Stimulated activated naive CD8-positive, alpha-beta T cell treated with anti-CD3 and anti-CD28 coated beads, Interleukin-15, amount 100 ng/mL, for 72 hours (primary cell): ENCODE data around the gene BCR.
"Not testable (repeated sequence)": the region's sequence is repeated elsewhere in the genome, so short reads cannot be mapped to it uniquely, and the experiment has no call there.

Experiments used
- ATAC-seq: fragments of 150-1000 bp; cut with Tn5 transposase; 2 replicates; pipeline ENCODE4 v1.10.0; 2021; ENCODE audit warnings: mild to moderate bottlenecking, moderate library complexity
- DNase-seq, 2 donors: peaks; one replicate each; pipeline ENCODE4 v3.0.0; 2021 to 2022
- H3K27ac Mint-ChIP-seq, 2 donors: one replicate each; pipeline ENCODE4 v1.8.0; 2022; ENCODE audit warnings: mild to moderate bottlenecking in 2 of 2, mixed read lengths in 2 of 2, moderate library complexity in 2 of 2
- H3K27me3 Mint-ChIP-seq: one replicate; pipeline ENCODE4 v1.8.0; 2022; ENCODE audit warnings: mixed read lengths
- H3K4me1 Mint-ChIP-seq: one replicate; pipeline ENCODE4 v1.8.0; 2022; ENCODE audit warnings: mild to moderate bottlenecking, mixed read lengths
- H3K4me3 Mint-ChIP-seq, 2 donors: one replicate each; pipeline ENCODE4 v1.8.0; 2022; ENCODE audit warnings: mild to moderate bottlenecking in 2 of 2, mixed read lengths in 2 of 2, moderate library complexity in 1 of 2
- H3K9me3 Mint-ChIP-seq, 2 donors: one replicate each; pipeline ENCODE4 v1.8.0; 2022; ENCODE audit warnings: mixed read lengths in 2 of 2

The BCR gene

GRCh38 chr22:23180301-23180892, at the start of gene BCR:
Gene BCR (plus strand): TSS chr22:23180509. CDS start chr22:23180961, 452 bp downstream.
- peak within 1 kb of the TSS; percentile 42 to 48 for H3K27ac Mint-ChIP-seq
- H3K4me1 Mint-ChIP-seq = peaks cover 56% of the 10 kb centered on the region
- DNase-seq = peak; percentile 46 to 49
- no peaks in the 10 kb centered on the region for H3K27me3 Mint-ChIP-seq
- H3K9me3 Mint-ChIP-seq = peaks cover 0 to 12% of the 10 kb centered on the region in 2 donors
- ATAC-seq = peak; percentile 61
- peak within 1 kb of the TSS; percentile 92 to 95 for H3K4me3 Mint-ChIP-seq

DNA sequence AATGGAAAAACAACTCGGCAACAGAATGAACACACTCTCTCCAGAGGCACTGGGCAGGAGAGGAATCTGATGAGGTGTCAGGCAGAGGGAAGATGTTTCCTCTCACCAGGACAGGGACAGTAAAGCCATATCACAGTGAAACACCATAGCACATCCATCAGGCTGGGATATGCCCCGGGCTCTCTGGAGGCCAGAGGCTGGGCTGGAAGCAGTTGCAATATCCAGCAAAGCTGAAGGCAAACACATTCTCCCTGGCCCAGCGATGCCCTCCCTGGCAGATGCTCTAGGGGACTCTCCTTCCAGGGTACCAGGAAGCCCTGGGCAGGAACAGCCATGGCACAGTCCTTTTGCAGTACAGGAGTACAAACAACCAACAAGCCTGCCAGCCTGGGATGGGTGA, 49.6 kb upstream of the BCR start:
- Mint-ChIP-seq H3K4me1 (peaks cover 6% of the 10 kb centered on the region), H3K4me3 (no peak overlapping the region), H3K27ac (no peak overlapping the region), H3K27me3 (no peaks in the 10 kb centered on the region), H3K9me3 (no peaks in the 10 kb centered on the region)
- ATAC-seq = no peak
- no peak for DNase-seq

GRCh38 chr22:23131931-23132330, 48.4 kb upstream of the BCR start:
- Mint-ChIP-seq H3K27me3 (no peaks in the 10 kb centered on the region), H3K4me3 (no peak overlapping the region), H3K9me3 (no peaks in the 10 kb centered on the region), H3K4me1 (peaks cover 15% of the 10 kb centered on the region), H3K27ac (no peak overlapping the region)
- no peak for DNase-seq
- ATAC-seq = no peak

DNA sequence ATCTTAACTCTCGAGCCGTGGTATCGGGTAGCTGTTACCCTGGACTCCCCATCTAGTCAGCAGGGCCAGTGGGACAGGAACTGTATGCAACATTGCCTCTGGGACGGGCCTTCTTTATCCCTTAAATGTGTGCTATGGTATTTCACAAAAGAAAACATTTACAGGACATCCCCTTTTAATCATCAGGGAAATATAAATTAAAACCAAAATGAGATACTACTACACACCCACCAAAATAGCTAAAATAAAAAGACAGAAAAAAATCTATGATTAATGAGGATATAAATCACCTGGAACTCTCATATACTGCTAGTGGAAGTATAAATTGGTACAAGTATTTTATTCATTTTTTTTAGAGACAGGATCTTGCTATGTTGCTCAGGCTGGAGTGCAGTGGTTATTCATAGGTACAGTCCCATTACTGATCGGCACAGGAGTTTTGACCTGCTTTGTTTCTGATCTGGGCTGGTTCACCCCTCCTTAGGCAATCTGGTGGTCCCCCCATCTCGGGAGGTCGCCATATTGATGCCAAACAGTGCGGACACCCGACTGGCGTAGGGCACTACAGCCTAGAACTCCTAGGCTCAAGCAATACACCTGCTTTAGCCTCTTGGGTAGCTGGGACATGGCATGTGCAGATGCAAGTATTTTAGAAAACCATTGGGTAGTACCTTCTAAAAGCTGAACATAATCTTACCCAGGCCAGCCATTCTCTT, 47.8 kb upstream of the BCR start:
- H3K4me1 Mint-ChIP-seq = peaks cover 21% of the 10 kb centered on the region
- no peak for ATAC-seq

DNA sequence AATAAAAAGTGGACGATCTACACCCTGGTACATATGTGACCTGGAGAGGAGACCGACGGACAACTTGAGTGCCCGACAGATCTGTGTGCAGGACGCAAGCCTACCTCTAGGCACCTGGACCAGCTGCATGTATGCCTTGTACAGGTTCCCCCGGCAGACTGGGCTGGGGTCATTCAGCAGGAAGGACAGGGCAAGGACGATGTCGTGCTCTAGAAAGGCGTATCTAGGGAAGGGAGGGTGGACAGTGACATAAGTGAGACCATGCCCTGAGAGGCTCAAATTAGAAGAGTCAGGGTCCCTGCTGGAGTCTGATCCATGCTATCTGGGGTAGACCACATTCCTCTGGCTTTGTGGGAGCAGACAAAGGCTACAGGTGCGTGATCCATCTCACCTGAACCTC, 46.4 kb upstream of the BCR start:
- Mint-ChIP-seq H3K9me3 (no peaks in the 10 kb centered on the region), H3K27ac (no peak overlapping the region), H3K27me3 (no peaks in the 10 kb centered on the region), H3K4me3 (no peak overlapping the region), H3K4me1 (peaks cover 29% of the 10 kb centered on the region)
- no peak for DNase-seq
- no peak for ATAC-seq

More for the DNA sequence above, 47.8 kb upstream of the BCR start:
- Mint-ChIP-seq H3K27me3 (no peaks in the 10 kb centered on the region), H3K4me3 (no peak overlapping the region), H3K9me3 (no peaks in the 10 kb centered on the region), H3K27ac (peak overlapping the region in 1 of 2 donors; percentile 12)
- DNase-seq = no peak

GRCh38 chr22:23136991-23137390, 43.3 kb upstream of the BCR start:
- H3K27ac Mint-ChIP-seq = peak overlapping the region; percentile 74 to 88
- DNase-seq, ATAC-seq, H3K27me3 Mint-ChIP-seq, H3K9me3 Mint-ChIP-seq: not testable (repeated sequence)
- peaks cover 57% of the 10 kb centered on the region for H3K4me1 Mint-ChIP-seq
- H3K4me3 Mint-ChIP-seq = peak overlapping the region in 1 of 2 donors; percentile 6

GRCh38 chr22:23137468-23137867, 42.8 kb upstream of the BCR start:
- H3K27ac Mint-ChIP-seq = peak overlapping the region; percentile 74 to 88
- peaks cover 62% of the 10 kb centered on the region for H3K4me1 Mint-ChIP-seq
- no peaks in the 10 kb centered on the region for H3K9me3 Mint-ChIP-seq
- DNase-seq = no peak
- peak overlapping the region; percentile 36 to 42 for H3K4me3 Mint-ChIP-seq
- H3K27me3 Mint-ChIP-seq = no peaks in the 10 kb centered on the region
- ATAC-seq = no peak

DNA sequence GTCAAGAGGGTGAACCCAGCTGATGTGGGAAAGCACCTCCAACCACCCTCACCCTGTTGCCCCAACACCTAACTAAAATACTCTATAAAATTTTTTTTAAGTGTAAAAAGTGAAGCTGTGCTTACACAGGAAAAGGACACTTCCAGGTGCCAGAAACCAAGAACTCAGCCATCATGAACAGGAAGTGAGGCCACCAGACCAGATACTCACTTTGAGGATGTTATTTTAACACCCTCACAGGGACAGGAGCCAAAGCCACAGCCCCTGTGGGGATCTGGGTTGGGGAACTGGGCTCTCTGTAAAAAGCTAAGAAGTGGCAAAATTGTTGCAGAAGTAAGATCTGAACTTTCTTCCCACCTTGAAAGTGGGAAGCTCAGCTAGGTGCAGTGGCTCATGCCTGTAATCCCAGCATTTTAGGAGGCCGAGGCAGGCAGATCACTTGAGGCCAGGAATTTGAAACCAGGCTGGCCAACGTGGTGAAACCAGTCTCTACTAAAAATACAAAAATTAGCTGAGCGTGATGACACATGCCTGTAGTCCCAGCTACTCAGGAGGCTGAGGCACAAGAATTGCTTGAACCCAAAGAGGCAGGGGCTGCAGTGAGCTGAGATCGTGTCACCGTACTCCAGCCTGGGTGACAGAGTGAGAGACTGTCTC, 42.3 kb upstream of the BCR start:
- Mint-ChIP-seq H3K4me1 (peaks cover 67% of the 10 kb centered on the region), H3K27ac (peak overlapping the region; percentile 74 to 88), H3K4me3 (peak overlapping the region; percentile 36 to 42), H3K9me3 (no peaks in the 10 kb centered on the region), H3K27me3 (no peaks in the 10 kb centered on the region)
- ATAC-seq = peak; percentile 54
- peak; percentile 40 to 58 for DNase-seq

- Mint-ChIP-seq H3K9me3 (no peaks in the 10 kb centered on the region), H3K27ac (peak overlapping the region in 1 of 2 donors; percentile 75), H3K4me1 (peaks cover 67% of the 10 kb centered on the region), H3K4me3 (peak overlapping the region; percentile 36 to 42), H3K27me3 (no peaks in the 10 kb centered on the region)
- ATAC-seq = no peak
- DNase-seq = no peak
Observed at GRCh38 chr22:23138584-23139435, 41.5 kb upstream of the BCR start.

- Mint-ChIP-seq H3K27ac (no peak overlapping the region), H3K27me3 (no peaks in the 10 kb centered on the region), H3K9me3 (no peaks in the 10 kb centered on the region), H3K4me3 (no peak overlapping the region), H3K4me1 (peaks cover 80% of the 10 kb centered on the region)
- ATAC-seq (no peak), DNase-seq (no peak)
Observed at GRCh38 chr22:23140385-23140784, 39.9 kb upstream of the BCR start.

DNA sequence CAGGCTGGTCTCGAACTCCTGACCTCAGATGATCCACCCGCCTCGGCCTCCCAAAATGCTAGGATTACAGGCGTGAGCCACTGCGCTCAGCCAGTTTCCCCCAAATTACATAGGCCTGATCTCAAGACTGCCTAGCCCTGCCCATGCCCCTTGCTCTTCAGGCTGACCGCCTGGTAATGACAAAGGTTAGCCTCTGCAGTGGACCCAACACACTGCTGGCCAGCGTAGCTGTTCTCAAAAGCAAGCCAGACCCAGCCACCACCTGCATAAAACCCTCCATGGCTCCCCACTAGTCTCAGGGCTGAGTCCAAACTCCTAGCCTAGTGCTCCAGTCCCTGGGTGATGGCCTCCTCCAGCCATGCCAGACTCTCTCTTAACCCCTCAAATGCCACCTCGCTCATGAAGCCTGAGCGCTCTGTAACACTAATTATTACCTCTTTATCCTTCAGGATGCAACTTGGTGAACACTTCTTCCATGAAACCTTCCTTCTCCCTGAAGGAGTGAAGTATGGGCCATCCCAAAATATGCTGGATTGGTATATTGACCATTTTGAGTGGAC, 37.7 kb upstream of the BCR start:
- Mint-ChIP-seq H3K27ac (peak overlapping the region in 1 of 2 donors; percentile 89), H3K9me3 (no peaks in the 10 kb centered on the region), H3K27me3 (no peaks in the 10 kb centered on the region), H3K4me1 (peaks cover 77% of the 10 kb centered on the region), H3K4me3 (peak overlapping the region; percentile 76 to 83)
- no peak for ATAC-seq
- DNase-seq = no peak

- H3K4me3 Mint-ChIP-seq = peak overlapping the region in 1 of 2 donors; percentile 83
- peaks cover 72% of the 10 kb centered on the region for H3K4me1 Mint-ChIP-seq
- no peaks in the 10 kb centered on the region for H3K9me3 Mint-ChIP-seq
- H3K27ac Mint-ChIP-seq = no peak overlapping the region
- DNase-seq (no peak), ATAC-seq (no peak)
- no peaks in the 10 kb centered on the region for H3K27me3 Mint-ChIP-seq
Observed at GRCh38 chr22:23143119-23143518, 37.2 kb upstream of the BCR start.

DNA sequence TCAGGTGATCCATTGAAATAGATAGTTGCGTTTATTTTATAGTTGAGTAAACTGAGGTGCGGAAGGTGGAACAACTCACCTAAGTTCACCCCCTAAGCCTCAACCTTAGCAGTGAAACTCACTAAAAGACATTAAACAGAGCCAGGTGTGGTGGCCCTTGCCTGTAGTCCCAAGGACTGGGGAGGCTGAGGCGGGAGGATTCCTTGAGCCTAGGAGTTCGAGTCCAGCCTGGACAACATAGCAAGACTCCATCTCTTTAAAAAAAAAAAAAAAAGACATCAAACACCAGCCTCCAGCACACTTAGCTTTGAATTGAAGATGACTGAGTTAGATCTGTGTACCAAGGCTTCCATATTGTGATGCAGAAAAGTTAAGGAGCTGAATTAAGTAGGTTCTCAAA, 35.9 kb upstream of the BCR start:
- no peak for ATAC-seq
- no peaks in the 10 kb centered on the region for H3K27me3 Mint-ChIP-seq
- peaks cover 60% of the 10 kb centered on the region for H3K4me1 Mint-ChIP-seq
- peak overlapping the region in 1 of 2 donors; percentile 22 for H3K27ac Mint-ChIP-seq
- DNase-seq = no peak
- peak overlapping the region in 1 of 2 donors; percentile 84 for H3K4me3 Mint-ChIP-seq
- no peaks in the 10 kb centered on the region for H3K9me3 Mint-ChIP-seq

- peak within 1 kb of the TSS in 1 of 2 donors; percentile 64 for H3K27ac Mint-ChIP-seq
- H3K4me1 Mint-ChIP-seq = peaks cover 53% of the 10 kb centered on the region
- no peaks in the 10 kb centered on the region for H3K9me3 Mint-ChIP-seq
- ATAC-seq (peak; percentile 49), DNase-seq (peak; percentile 79 to 81)
- no peaks in the 10 kb centered on the region for H3K27me3 Mint-ChIP-seq
- H3K4me3 Mint-ChIP-seq = peak within 1 kb of the TSS; percentile 77 to 84
Observed at GRCh38 chr22:23144932-23145877, 35.1 kb upstream of the BCR start, which contains the start of gene RAB36. Gene RAB36 (plus strand): TSS chr22:23145477. CDS start chr22:23146617, 1,140 bp downstream.
